SK-N-SH (cell line): ENCODE results near the gene TPST2. TPM values are rescaled to one million over a fixed set of nuclear protein-coding genes. Genes with fewer than 3 reads are reported as not detected.

Source experiments
- CTCF ChIA-PET: fragments of 300-600, 350-600 bp; formaldehyde crosslinking; extraction: SDS; loops from one replicate; lab custom pipeline; 2021; lab: Yijun Ruan, JAX
- POLR2A ChIA-PET: fragments of 350-600 bp; sonication (Branson Sonifier 250); formaldehyde crosslinking; extraction: SDS; loops from one replicate; lab custom pipeline; 2020; ENCODE audit warnings: antibody characterized with exemption, inconsistent platforms; lab: Yijun Ruan, JAX
- DNase-seq: peaks from one replicate; pipeline ENCODE4 v3.0.0; 2012
- H2AFZ ChIP-seq: fragments of 200-600 bp; sonication (generic); 2 replicates; pipeline ENCODE4 v1.8.1; 2016; ENCODE audit warnings: antibody characterized with exemption, mild to moderate bottlenecking, low read depth
- H3F3A ChIP-seq: fragments of 200-600 bp; sonication (generic); replicated peaks from 2 replicates; pipeline ENCODE3; 2016; ENCODE audit warnings: antibody characterized with exemption, mild to moderate bottlenecking; ENCODE audit not compliant: insufficient read depth
- H3K27ac ChIP-seq, 2 experiments: fragments of 200-500 bp in 1 of 2; fragments of 200-600 bp in 1 of 2; sonication (Bioruptor generic) in 1 of 2; sonication (generic), shearing (Covaris generic) in 1 of 2; 2 replicates each; pipeline versions ENCODE4 v1.5.1 to v1.6.1; 2014 to 2016; ENCODE audit warnings: low read depth in 2 of 2, inconsistent platforms in 1 of 2, low read length in 1 of 2, mild to moderate bottlenecking in 1 of 2, mixed read lengths in 1 of 2
- H3K27me3 ChIP-seq: fragments of 200-600 bp; sonication (generic), shearing (Covaris generic); 2 replicates; pipeline ENCODE4 v1.6.1; 2016; ENCODE audit warnings: mixed run types; ENCODE audit not compliant: insufficient read depth
- H3K36me3 ChIP-seq, 2 experiments: fragments of 200-500 bp in 1 of 2; fragments of 200-600 bp in 1 of 2; sonication (Bioruptor generic) in 1 of 2; sonication (generic) in 1 of 2; replicated peaks in 1 of 2; 2 replicates each; pipeline versions ENCODE3 to v1.5.1; 2014 to 2016; ENCODE audit warnings: low read length in 1 of 2, mild to moderate bottlenecking in 1 of 2; ENCODE audit not compliant: insufficient read depth in 2 of 2, control insufficient read depth in 1 of 2
- H3K4me1 ChIP-seq, 2 experiments: fragments of 200-500 bp in 1 of 2; fragments of 200-600 bp in 1 of 2; sonication (Bioruptor generic) in 1 of 2; sonication (generic), shearing (Covaris generic) in 1 of 2; 2 replicates each; pipeline versions ENCODE4 v1.5.1 to v1.6.1; 2014 to 2016; ENCODE audit warnings: low read depth in 1 of 2, low read length in 1 of 2, mixed run types in 1 of 2; ENCODE audit not compliant: insufficient read depth in 2 of 2, control insufficient read depth in 1 of 2
- H3K4me2 ChIP-seq: fragments of 200-600 bp; sonication (generic), shearing (Covaris generic); 2 replicates; pipeline ENCODE4 v1.6.1; 2017; ENCODE audit warnings: mixed run types
- H3K4me3 ChIP-seq, 2 experiments: fragments of 200-500 bp in 1 of 2; fragments of 200-600 bp in 1 of 2; sonication (Bioruptor generic) in 1 of 2; sonication (generic), shearing (Covaris generic) in 1 of 2; 2 replicates each; pipeline versions ENCODE4 v1.5.1 to v1.8.1; 2014 to 2016; ENCODE audit warnings: low read depth in 2 of 2, inconsistent platforms in 1 of 2, low read length in 1 of 2, mild to moderate bottlenecking in 1 of 2, mixed read lengths in 1 of 2, moderate library complexity in 1 of 2
- H3K79me2 ChIP-seq: fragments of 200-600 bp; sonication (generic); 2 replicates; pipeline ENCODE4 v1.8.1; 2017; ENCODE audit warnings: mild to moderate bottlenecking; ENCODE audit not compliant: insufficient read depth
- H3K9ac ChIP-seq: fragments of 200-600 bp; sonication (generic); 2 replicates; pipeline ENCODE4 v1.6.1; 2017; ENCODE audit warnings: mixed run types
- H3K9me2 ChIP-seq: fragments of 200-600 bp; sonication (generic); 2 replicates; pipeline ENCODE4 v1.6.1; 2017; ENCODE audit warnings: mixed run types
- H3K9me3 ChIP-seq: fragments of 200-600 bp; sonication (generic); 2 replicates; pipeline ENCODE4 v1.6.1; 2017; ENCODE audit warnings: mixed run types, mild to moderate bottlenecking, moderate library complexity
- H4K20me1 ChIP-seq: fragments of 200-600 bp; sonication (generic); 2 replicates; pipeline ENCODE4 v1.6.1; 2017; ENCODE audit warnings: mild to moderate bottlenecking, mixed run types; ENCODE audit not compliant: insufficient read depth
- ELF1 ChIP-seq: IDR thresholded peaks from 2 replicates; pipeline ENCODE4 v1.4.0; 2012
- FOXJ3 ChIP-seq: sonication (generic); formaldehyde crosslinking; IDR thresholded peaks from 2 replicates; pipeline ENCODE4 v1.5.1; 2020; ENCODE audit warnings: mild to moderate bottlenecking, missing genetic modification reagents
- FOXM1 ChIP-seq: IDR thresholded peaks from 2 replicates; pipeline ENCODE4 v1.4.0; 2012; ENCODE audit warnings: low read depth, mild to moderate bottlenecking
- GABPA ChIP-seq: IDR thresholded peaks from 2 replicates; pipeline ENCODE4 v1.4.0; 2012; ENCODE audit warnings: low read depth, mild to moderate bottlenecking
- GATA2 ChIP-seq: sonication (generic); formaldehyde crosslinking; IDR thresholded peaks from 2 replicates; pipeline ENCODE4 v1.5.0; 2020; ENCODE audit warnings: mild to moderate bottlenecking, missing genetic modification reagents
- JUND ChIP-seq: IDR thresholded peaks from 2 replicates; pipeline ENCODE4 v1.4.0; 2012
- MAX ChIP-seq: IDR thresholded peaks from 2 replicates; pipeline ENCODE4 v1.4.0; 2012; ENCODE audit warnings: low read depth
- MEF2A ChIP-seq: IDR thresholded peaks from 2 replicates; pipeline ENCODE4 v1.4.0; 2012; ENCODE audit warnings: low read depth, borderline replicate concordance
- RXRA ChIP-seq: IDR thresholded peaks from 2 replicates; pipeline ENCODE4 v1.4.0; 2012; ENCODE audit warnings: low read depth, mild to moderate bottlenecking, borderline replicate concordance
- TEAD4 ChIP-seq: IDR thresholded peaks from 2 replicates; pipeline ENCODE4 v1.4.0; 2012; ENCODE audit warnings: mild to moderate bottlenecking, borderline replicate concordance; ENCODE audit not compliant: insufficient read depth
- WGBS: methylation state at CpG from one replicate; pipeline ENCODE4 v1.1.6; 2017; ENCODE audit warnings: low lambda C conversion rate; 5-methylcytosine and 5-hydroxymethylcytosine counted together
- polyA plus RNA-seq, 3 experiments: library from polyadenylated mRNA; depleted of rRNA; stranded (reverse); fragments of >200 nt; gene quantifications; 2 replicates each; pipeline ENCODE4 v1.2.3, GENCODE V29; 2012
- TF ChIP-seq, protein P1 (sequence below): IDR thresholded peaks from 2 replicates; pipeline ENCODE4; 2012

Gene TPST2
- polyA plus RNA-seq, 1 of the 3 experiments (the other 2 are of a cell fraction): 58.4 TPM

GRCh38 chr22:26623984-26624383 is 34.1 kb upstream of the TPST2 start:
- H3K27me3 ChIP-seq: no peaks in the 10 kb centered on the region; the same call in 1 of the 2 replicates
- H3F3A ChIP-seq: no peaks in the 10 kb centered on the region
- no peak for DNase-seq
- no peaks in the 10 kb centered on the region for H3K79me2 ChIP-seq
- H3K9me2 ChIP-seq: no peaks in the 10 kb centered on the region
- no peaks in the 10 kb centered on the region for H3K9me3 ChIP-seq
- no peak overlapping the region for H3K27ac ChIP-seq
- TF ChIP-seq, protein P1, sequence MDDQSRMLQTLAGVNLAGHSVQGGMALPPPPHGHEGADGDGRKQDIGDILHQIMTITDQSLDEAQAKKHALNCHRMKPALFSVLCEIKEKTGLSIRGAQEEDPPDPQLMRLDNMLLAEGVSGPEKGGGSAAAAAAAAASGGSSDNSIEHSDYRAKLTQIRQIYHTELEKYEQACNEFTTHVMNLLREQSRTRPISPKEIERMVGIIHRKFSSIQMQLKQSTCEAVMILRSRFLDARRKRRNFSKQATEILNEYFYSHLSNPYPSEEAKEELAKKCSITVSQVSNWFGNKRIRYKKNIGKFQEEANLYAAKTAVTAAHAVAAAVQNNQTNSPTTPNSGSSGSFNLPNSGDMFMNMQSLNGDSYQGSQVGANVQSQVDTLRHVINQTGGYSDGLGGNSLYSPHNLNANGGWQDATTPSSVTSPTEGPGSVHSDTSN: no peak
- TF ChIP-seq ELF1 (no peak), TEAD4 (no peak), MAX (no peak), FOXM1 (no peak)
- no peaks in the 10 kb centered on the region for H3K36me3 ChIP-seq
- no peak overlapping the region for H3K4me2 ChIP-seq
- 54% methylated on average over 1 of the region's 1 CpG for WGBS
- H3K4me1 ChIP-seq: no peaks in the 10 kb centered on the region
- ChIA-PET POLR2A (no interaction called here), CTCF (interaction anchor here (1.1 kb wide), 1 partner anchor 257 kb away, joined by 3 read pairs; no protein-coding TSS in a partner anchor)
- no peak overlapping the region for H3K4me3 ChIP-seq
- no peak overlapping the region for H3K9ac ChIP-seq
- H4K20me1 ChIP-seq: no peaks in the 10 kb centered on the region
- no peak overlapping the region for H2AFZ ChIP-seq

GRCh38 chr22:26621663-26622062 is 31.7 kb upstream of the TPST2 start, which contains the start of gene CRYBA4:
TSS of gene CRYBA4 (plus strand) at chr22:26621963. CDS start at chr22:26622597, 634 bp downstream.
- H2AFZ ChIP-seq: no peak within 1 kb of the TSS
- DNase-seq: no peak
- no peaks in the 10 kb centered on the region for H3K79me2 ChIP-seq
- whole genome bisulfite sequencing: 62% methylated on average over 5 of the region's 7 CpGs
- TF ChIP-seq JUND: no peak
- no peak for TF ChIP-seq RXRA
- no peak for TF ChIP-seq GABPA
- no peak for TF ChIP-seq ELF1
- TF ChIP-seq, protein P1: no peak
- TF ChIP-seq FOXJ3 (CRISPR knock-in tag): no peak
- TF ChIP-seq MEF2A: no peak
- no peak for TF ChIP-seq GATA2 (CRISPR knock-in tag)
- H3K27ac ChIP-seq: no peak within 1 kb of the TSS
- no peaks in the 10 kb centered on the region for H3F3A ChIP-seq
- ChIA-PET CTCF (interaction anchor here (1.0 kb wide), 1 partner anchor 32 kb away, joined by 3 read pairs; the partner anchor contains the start of gene TPST2), POLR2A (no interaction called here)
- no peaks in the 10 kb centered on the region for H4K20me1 ChIP-seq
- no peaks in the 10 kb centered on the region; the same call in 1 of the 2 replicates for H3K27me3 ChIP-seq
- no peaks in the 10 kb centered on the region for H3K36me3 ChIP-seq
- no peak within 1 kb of the TSS for H3K9ac ChIP-seq
- no peaks in the 10 kb centered on the region for H3K9me3 ChIP-seq
- no peak within 1 kb of the TSS for H3K4me2 ChIP-seq
- H3K9me2 ChIP-seq: no peaks in the 10 kb centered on the region
- peaks cover 0 to 19% of the 10 kb centered on the region in 2 experiments; a peak in 3 of 4 replicates for H3K4me1 ChIP-seq
- no peak within 1 kb of the TSS for H3K4me3 ChIP-seq
